NB4 (cell line): ENCODE data around the gene CNTN4.

ENCODE experiments used
- MYC ChIP-seq: IDR thresholded peaks from 2 replicates; pipeline ENCODE4 v1.6.1; 2011; ENCODE audit warnings: low read depth, low read length
- POLR2A ChIP-seq: IDR thresholded peaks from 2 replicates; pipeline ENCODE4 v1.6.1; 2011; ENCODE audit warnings: mild to moderate bottlenecking; ENCODE audit not compliant: insufficient read length; ENCODE audit errors: extremely low read depth
- TF ChIP-seq, protein P1 (sequence below): IDR thresholded peaks from one replicate; pipeline ENCODE4 v1.5.1; 2012; ENCODE audit warnings: low read depth, low read length

DNA sequence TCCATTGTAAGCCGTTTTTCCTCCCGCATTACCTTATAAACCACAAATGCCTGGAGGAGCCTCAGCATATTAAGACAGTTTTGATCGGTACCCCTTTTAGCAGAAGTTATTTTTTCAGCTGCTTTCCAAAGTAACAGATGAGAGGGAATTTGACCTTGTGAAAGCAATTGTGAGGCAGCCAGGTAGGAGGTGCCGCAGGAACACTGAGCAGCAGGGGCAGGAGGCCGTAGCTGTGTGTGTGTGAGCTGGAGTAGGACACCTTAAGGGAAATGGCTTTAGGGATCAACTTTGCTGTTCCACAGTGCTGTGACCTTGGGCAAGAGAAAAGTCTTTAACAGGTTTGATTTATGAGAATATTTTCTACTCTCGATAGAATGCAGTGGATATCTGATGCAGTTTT lies 529.5 kb downstream of the CNTN4 start:
- TF ChIP-seq, protein P1, sequence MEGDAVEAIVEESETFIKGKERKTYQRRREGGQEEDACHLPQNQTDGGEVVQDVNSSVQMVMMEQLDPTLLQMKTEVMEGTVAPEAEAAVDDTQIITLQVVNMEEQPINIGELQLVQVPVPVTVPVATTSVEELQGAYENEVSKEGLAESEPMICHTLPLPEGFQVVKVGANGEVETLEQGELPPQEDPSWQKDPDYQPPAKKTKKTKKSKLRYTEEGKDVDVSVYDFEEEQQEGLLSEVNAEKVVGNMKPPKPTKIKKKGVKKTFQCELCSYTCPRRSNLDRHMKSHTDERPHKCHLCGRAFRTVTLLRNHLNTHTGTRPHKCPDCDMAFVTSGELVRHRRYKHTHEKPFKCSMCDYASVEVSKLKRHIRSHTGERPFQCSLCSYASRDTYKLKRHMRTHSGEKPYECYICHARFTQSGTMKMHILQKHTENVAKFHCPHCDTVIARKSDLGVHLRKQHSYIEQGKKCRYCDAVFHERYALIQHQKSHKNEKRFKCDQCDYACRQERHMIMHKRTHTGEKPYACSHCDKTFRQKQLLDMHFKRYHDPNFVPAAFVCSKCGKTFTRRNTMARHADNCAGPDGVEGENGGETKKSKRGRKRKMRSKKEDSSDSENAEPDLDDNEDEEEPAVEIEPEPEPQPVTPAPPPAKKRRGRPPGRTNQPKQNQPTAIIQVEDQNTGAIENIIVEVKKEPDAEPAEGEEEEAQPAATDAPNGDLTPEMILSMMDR, result no peak
- TF ChIP-seq POLR2A (no peak), MYC (no peak)
